ENCODE measurements around the gene ST7L.

ST7L gene

DNA sequence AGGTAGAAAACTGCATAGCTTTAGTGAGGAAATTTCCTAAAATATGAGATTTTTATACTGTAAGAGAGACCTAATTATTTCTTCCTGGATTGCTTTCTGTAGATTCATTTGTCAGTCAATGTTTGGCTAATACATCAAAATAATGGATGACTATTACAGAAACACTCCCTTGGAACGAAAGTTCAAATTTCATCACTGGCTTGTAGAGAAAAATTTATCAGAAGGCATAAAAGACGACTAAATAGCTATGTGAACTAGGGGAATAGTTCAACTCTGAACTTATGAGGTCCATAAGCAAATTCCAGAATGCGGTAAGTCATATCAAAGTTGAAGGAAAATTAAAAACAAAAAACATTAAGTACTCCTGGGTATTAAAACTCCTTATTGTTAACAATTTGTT lies 74.2 kb downstream of the ST7L start:
- DNase-seq (ENCODE audit: low spot score) = no peak

DNA sequence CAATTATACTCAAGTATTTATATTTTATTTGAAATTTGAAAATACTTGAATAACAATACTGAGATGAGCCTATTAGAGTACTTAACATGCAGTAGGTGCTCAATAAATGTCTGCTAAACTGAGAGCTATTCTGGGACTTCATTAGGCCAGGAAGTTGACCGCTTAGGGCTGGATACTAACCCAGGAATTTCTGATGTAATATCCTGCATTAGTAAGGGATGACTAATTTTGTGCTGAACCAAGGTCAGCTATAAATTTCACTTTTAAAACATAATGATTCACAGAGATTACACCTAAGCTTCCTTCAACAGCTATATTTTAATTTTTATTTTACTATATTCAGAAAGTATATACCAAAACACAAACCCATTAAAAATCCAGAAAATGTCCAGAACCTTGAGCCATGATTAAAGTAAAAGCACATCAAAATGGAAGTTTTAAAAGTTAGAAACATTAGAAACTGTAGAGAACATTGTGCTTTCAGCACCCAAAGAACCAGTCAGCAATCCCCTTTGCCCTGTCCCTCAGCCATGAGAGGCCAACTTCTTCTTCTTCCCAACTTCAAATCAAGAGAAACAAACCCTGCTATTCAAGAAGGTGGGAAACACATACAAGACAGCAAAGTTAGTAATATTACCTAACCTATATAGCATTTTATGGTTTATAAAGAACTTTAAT lies 74.8 kb downstream of the ST7L start:
- DNase-seq (ENCODE audit: low spot score) = no peak

DNA sequence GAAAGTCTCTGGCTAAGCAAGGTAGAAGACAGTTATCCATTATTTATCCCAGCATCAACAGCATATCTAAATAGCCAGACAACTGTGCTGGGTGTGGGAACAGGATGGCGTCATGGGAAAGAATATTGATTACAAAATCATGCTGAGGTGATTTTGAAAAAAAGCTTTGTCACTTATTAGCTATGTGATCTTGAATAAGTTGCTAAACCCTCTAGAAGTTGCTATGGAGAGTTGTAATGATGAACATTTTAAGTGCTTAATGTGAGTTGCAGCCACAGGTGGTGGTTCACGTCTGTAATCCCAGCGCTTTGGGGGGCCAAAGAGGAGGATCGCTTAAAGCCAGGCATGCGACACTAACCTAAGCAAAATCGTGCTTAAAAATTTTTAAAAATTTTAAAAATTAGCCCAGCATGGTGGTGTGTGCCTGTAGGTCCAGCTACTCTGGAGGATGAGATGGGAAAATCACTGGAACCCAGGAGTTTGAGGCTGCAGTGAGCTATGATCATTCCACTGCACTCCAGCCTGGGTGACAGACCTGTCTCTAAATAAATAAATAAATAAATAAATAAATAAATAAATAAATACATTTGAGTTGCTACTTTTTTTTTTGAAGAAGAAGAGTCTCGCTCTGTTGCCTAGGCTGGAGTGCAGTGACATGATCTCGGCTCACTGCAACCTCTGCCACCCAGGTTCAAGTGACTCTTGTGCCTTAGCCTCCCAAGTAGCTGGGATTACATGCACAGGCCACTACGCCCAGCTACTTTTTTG lies 76.6 kb downstream of the ST7L start:
- DNase-seq (ENCODE audit: low spot score) = no peak

DNA sequence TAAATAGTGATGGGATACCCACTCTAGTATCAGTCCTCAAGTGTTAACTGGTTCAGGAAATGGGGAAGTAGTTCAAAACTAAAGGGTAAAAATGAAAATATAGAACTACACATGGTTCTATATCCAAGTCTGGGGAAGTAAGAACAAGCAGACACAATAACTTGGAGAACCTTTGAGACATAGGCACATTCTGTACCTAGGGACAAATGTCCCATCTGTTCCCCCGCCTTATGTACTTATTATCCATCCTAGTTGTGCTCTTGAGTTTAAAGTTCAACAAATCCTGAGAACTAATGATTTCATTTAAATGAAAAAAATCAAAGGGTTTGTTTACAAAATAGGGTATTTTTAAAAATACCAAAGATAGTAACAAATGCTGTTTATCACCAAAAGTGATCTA lies 77.6 kb downstream of the ST7L start:
- no peak for DNase-seq (ENCODE audit: low spot score)

DNA sequence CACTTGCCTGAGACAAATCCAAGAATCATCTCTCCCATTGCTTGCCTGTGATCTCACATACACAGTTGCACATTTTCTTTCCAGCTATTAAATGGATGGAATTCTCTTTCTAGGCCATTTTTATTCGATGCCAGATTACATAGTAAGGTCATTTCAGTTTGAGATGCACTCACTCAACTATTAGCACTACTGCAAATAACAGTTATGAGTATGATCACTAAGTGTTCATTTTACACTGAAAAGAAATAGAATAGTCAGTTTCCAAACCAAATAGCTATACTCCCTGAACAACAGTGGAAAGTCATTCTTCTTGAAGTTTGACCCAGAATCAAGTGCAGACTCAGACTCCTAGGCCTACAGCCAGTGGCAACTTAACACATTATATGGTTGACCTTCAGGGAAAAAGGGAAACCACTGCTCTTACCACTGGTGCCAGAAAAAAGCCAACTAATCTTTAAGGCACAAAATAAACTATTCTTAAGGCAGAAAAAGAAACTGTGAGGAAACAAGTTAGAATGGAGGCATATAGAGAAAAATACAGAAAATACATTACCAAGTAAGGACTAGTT lies 78.6 kb downstream of the ST7L start:
- no peak for DNase-seq (ENCODE audit: low spot score)

DNA sequence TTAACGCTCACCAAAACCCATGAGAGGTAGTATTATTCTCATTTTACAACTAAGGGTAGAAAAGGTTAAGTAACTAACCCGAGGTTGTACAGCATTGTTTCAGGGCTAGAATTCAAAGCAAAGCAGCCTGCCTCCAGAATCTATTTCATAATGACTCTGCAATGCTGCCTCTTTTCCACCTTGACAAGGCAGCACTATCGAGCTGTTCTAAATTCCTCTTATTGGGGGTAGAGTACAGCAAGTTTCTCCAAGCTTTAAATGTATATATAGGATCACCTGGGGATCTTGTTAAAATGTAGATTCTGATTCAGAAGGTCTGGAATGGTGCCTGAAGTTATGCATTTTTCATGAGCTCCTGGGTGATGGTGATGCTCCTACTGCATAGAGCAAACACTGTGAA lies 80.1 kb downstream of the ST7L start:
- DNase-seq (ENCODE audit: low spot score) = no peak

DNA sequence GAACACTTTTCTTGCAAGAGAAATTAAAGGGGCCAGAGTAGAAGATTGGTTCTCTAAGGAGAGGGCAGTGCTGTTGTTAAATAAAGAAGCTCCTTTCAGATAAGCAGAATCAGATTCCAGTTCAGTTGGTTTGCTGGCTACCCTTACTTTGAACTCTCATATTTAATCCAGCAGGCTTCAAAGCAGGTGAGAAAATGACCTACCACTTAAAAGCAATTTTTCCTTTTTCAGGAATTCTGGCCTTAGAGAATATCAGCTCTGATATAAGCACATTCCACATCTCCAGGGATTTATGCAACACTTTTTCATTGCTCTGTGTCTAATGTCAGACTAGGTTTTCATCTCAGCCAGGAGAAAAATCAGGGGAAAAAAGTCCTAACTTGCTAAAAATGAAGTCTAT lies 81.5 kb downstream of the ST7L start:
- DNase-seq (ENCODE audit: low spot score) = no peak

DNA sequence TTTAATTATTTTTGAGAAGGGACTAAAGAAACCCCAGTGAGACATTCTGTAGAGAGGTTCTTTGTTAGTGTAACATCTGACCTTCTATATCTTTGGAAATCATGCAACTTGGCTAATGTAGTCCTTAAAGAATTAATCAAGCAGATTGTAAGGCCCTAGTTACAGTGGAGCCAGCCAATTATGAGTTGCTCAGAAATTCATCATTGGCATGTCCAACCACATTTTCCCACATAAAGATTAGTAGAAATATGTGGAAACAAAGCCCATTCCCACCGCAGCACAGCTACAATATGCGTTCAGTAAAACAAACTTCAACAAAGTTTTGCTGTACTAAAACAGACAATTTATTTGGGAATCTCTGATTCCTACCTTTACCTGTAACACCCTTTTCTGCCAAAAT lies 82.4 kb downstream of the ST7L start:
- no peak for DNase-seq (ENCODE audit: low spot score)

DNA sequence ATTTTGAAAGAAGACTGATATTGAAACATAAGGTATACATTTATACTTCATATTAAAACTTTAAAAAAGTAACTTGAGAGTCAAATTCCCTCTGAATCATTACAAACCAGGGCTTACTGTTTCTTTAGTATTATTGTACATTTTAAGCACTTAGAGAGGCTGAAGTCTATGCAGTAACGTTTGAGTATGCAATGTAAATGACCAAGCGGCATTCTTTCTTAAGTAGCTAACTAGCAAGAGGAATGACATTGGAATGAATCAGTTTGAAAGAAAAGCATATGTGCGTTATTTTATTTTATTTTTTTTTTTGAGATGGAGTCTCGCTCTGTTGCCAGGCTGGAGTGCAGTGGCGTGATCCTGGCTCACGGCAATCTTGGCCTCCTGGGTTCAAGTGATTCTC lies 85.9 kb downstream of the ST7L start:
- no peak for DNase-seq (ENCODE audit: low spot score)

DNA sequence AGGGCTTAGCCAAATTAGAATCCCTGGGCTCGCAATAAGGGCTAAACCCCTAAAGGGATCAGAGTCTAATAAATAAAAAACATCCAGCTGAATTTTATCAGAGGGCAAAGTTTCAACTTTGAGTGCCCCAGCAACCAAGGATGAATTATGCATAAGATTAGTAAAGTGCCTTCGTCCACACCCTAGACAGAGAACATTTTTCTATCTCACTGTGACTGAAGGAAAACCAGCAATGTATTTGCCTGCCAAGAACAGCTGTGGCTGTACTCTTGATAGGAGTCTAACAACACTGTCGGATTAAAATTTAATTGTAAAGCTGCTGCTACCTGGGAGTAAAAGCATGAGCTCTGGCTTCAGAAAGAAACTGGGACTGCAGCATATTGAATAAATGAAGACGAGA lies 86.9 kb downstream of the ST7L start:
- DNase-seq (ENCODE audit: low spot score) = no peak

DNA sequence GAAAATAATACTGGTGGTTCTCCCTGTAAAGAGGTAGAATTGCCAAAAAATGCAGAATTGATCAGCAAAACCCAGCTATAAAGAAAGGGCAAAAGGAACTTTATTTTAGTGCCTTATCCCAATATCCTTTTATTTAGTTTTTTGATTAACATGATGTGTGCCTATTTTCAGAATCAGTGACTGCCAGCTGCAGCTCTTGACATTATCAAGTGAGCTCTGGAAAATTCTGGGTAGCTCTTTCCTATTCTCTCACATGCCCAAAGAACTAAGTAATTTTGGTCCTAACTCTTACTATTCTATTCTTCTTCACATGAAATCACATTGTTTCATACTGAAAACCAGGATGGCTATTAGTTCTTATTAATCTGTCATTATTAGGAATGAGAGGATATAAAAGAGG lies 88.1 kb downstream of the ST7L start:
- no peak for DNase-seq (ENCODE audit: low spot score)

DNA sequence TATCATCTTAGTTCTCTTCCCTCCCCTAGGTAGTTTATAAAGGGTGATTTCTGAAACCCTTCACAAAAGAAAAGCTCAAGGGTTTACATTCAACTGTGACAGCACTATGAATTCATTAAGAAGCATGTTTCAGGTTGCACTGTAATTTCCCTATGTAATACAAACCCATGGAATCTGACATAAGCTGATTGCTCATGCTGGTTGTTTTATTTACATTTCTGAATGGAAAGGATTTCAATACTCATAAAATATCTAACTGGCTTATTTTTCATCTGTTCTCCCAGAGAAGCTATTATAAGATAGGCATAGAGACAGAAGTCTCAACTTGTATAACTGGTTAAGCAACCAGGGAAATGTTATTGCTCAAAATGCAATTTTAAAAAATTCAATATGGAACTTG lies 89.6 kb downstream of the ST7L start:
- DNase-seq (ENCODE audit: low spot score) = no peak

DNA sequence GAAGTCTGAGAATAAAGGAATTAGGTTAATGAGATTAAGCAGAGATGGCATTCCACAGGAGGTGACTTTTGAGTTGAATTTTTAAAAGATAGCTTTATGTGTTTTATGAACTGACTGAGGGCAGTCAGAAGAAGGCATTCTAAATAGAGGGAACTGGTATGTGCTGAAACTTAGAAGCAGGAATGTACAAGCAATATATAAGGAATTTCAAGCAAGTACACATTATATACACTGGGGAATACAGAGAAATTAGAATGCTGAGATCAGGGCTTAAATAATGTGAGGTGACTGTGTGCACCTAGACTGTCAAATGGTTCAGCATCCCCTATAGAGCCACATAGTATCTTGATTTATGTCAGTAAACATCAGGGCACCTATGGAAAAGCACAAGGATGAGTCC lies 90.9 kb downstream of the ST7L start:
- no peak for DNase-seq (ENCODE audit: low spot score)

DNA sequence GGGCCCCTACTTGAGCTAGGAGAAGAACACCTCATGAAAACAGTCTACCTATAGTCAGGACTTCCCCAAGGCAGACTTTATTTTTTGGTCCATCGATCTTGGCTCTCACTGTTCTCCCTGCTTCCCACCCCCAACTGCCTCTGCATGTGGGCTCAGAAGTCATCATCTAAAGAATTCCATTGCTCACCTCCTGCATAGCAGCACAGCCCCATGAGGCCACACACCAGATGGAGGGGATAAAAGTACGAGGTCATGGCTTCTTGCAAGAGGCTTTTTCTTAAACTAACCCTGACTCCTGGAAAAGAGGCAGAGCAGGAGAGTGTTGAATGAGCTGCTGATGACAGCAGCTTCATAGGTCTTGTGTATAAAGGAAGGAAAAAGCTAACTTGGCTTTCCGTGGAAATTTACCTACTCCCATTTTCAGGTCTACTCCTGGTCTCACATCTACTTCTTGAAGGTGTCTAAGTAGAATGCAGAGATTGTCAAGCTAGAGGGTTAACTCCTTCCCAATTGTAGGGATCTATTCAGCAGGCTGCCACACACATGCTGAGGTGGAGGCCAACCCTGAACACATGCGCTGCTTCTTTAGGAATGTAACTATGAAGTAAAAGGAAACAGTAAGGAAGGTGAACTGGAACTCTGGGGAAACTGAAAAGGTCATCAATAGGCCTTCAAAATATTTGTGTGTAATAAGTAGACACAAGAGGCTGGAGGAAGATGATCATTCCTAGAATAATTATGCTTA lies 91.5 kb downstream of the ST7L start:
- no peak for DNase-seq (ENCODE audit: low spot score)

DNA sequence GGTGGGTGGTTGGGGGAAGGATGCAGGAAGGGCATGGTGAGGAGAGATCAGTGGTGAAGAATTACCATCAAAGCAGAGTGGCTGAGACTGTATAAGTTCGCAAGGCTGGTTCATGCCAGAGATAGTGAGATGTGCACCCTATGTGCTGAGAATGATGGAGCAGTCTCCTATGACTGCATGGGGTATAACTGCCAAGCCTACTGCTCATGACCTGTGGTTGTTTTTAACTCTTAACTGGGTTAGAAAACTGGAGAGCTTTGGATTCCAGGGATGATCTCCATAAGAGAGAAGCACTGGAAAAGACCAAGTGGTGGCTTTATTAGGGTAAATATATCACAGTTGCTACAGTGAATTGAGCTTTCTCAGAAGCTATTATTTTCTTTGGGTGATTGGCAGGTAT lies 94.0 kb downstream of the ST7L start:
- DNase-seq (ENCODE audit: low spot score) = no peak

DNA sequence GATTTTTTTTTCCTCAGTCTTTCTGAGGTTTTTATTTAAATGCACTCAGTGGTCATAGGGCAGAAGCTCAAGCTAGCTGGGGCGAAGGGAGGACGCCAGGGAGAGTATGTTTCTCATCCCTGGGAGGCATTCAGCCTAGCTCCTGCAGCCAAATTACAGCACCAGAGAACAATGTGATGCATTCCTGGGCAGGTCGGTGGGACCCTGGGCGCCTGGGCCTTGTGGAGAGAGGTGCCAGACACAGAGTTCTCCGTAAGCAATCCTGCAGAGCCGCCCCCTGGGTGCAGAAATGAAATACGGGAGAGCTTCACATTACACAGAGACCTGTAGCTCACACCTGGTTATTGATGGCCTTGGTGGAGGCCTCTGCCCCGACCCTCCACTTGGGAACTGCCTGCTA lies 94.7 kb downstream of the ST7L start:
- no peak for DNase-seq (ENCODE audit: low spot score)

DNA sequence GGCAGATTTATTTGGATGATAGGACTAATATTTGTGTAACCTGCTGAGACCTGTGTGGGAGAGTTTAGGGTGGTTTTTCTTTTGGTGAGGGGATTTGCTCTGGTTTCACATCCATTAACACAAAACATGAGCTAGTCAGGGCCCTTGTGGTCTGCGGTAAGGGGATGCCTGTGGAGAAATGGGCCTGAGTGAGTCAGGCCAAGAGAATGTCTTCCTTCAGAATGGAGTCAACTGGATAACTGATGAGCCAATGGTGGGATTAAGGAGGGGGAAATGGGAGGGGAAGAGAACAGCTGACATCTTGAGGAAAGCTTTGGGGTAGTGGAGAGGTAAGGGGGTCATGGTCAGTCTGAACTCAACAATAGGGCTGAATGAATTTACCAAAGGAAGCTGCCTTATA lies 96.3 kb downstream of the ST7L start:
- DNase-seq (ENCODE audit: low spot score) = no peak

DNA sequence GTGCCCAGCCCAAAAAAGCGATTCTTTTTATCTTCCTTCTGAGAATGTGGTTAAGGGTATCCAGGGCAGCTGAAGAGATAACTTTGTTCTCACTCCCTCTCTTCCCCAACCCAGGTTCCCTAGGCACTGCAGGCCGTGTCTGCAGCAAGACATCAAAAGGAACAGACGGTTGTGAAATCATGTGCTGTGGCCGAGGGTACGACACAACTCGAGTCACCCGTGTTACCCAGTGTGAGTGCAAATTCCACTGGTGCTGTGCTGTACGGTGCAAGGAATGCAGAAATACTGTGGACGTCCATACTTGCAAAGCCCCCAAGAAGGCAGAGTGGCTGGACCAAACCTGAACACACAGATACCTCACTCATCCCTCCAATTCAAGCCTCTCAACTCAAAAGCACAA lies 98.8 kb downstream of the ST7L start:
- no peak for DNase-seq (ENCODE audit: low spot score)

DNA sequence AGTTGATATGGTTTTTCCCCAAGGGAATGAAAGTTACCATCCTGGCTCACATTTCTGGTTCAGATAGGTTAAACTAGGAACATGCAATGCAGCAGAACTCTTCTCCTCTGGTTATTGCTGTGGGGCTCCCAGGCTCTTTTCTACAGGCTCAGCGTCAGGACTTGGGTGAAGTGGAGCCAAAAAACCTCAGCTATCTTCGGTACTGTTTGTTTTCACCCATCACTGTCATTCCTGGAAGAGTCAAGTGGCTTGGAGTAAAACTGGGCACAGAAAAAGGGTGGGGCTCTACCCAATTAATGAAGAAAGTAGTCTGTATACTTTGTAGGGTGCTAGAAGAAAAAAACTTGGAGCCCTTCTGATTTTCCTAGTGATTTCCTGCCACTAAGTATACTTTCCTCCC lies 100.8 kb downstream of the ST7L start:
- no peak for DNase-seq (ENCODE audit: low spot score)

DNA sequence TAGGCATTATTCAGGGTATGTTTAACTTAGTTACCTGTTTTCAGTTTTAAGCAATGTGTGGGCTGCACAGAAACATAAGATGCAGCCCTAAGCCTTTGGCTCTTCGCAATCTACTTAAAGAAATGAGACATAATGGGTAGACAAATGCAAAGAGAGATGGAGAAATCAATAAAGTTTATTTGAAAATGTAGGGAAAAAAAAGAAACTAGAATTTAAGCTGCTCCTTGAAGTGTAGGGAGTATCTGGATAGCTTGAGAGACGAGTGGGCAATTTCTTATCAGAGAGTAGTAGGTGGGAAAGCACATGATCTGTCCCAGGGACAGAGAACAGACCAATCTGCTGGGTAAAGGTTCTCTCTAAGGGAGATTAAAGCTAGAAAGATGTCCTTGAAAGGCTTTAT lies 101.3 kb downstream of the ST7L start:
- DNase-seq (ENCODE audit: low spot score) = no peak

DNA sequence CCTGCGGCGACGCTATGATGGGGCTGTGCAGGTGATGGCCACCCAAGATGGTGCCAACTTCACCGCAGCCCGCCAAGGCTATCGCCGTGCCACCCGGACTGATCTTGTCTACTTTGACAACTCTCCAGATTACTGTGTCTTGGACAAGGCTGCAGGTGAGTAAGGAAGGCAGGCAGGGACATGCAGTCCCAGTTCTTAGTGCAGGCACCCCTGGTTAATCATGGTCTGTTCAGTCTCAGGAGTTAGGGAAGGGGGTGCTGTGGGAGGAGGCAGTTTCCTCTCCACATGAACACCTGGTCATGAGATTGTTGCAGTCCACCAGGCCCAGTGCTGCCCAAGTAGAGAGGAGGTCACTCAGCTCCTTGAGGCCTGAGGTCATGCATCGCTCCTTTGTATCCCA lies 101.7 kb downstream of the ST7L start:
- DNase-seq (ENCODE audit: low spot score) = no peak

DNA sequence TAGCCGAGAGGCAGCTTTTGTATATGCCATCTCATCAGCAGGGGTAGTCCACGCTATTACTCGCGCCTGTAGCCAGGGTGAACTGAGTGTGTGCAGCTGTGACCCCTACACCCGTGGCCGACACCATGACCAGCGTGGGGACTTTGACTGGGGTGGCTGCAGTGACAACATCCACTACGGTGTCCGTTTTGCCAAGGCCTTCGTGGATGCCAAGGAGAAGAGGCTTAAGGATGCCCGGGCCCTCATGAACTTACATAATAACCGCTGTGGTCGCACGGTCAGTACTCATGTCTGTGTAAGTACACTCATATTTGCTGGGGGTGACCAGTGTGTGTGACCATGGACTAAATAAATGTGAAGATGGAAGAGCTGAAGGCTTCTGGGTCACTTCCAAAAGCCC lies 102.8 kb downstream of the ST7L start:
- DNase-seq (ENCODE audit: low spot score) = no peak

Measured in HuH-7.5 (cell line).